Stimulated activated CD8-positive, alpha-beta memory T cell treated with anti-CD3 and anti-CD28 coated beads, Interleukin-12 subunit alpha, Interleukin-12 subunit beta, amount 100 ng/mL, for 1 hour (primary cell): Measurements from ENCODE around the gene IGFN1.

Experiments
- DNase-seq: peaks from one replicate; pipeline ENCODE4 v3.0.0-alpha.2; 2020; ENCODE audit warnings: low read depth

The IGFN1 gene

GRCh38 chr1:201185527-201186128 lies 5.0 kb upstream of the IGFN1 start:
- DNase-seq = no peak

- no peak for DNase-seq
These were observed 4.4 kb upstream of the IGFN1 start for GRCh38 chr1:201186192-201186591.

- no peak for DNase-seq
These were observed 1.5 kb upstream of the IGFN1 start for GRCh38 chr1:201189085-201189484.

- no peak for DNase-seq
These were observed 619 bp upstream of the IGFN1 start for GRCh38 chr1:201190005-201190404.

GRCh38 chr1:201191653-201192260 lies 1.1 kb downstream of the IGFN1 start:
- no peak for DNase-seq

GRCh38 chr1:201192261-201192788 lies 1.7 kb downstream of the IGFN1 start:
- DNase-seq = no peak

GRCh38 chr1:201194046-201194445 lies 3.4 kb downstream of the IGFN1 start:
- no peak for DNase-seq

- DNase-seq = no peak
These were observed 8.0 kb downstream of the IGFN1 start for GRCh38 chr1:201198598-201198997.

- DNase-seq = no peak
These were observed 14.4 kb downstream of the IGFN1 start for GRCh38 chr1:201205036-201205435.

GRCh38 chr1:201206176-201206575 lies 15.6 kb downstream of the IGFN1 start:
- DNase-seq = no peak

GRCh38 chr1:201207046-201207445 lies 16.4 kb downstream of the IGFN1 start:
- no peak for DNase-seq

- DNase-seq = no peak
These were observed 17.6 kb downstream of the IGFN1 start for GRCh38 chr1:201208236-201208635.

- DNase-seq = no peak
These were observed 21.4 kb downstream of the IGFN1 start for GRCh38 chr1:201212056-201212455.

GRCh38 chr1:201212461-201213055 lies 21.9 kb downstream of the IGFN1 start:
- DNase-seq = no peak

- DNase-seq = no peak
These were observed 22.6 kb downstream of the IGFN1 start for GRCh38 chr1:201213106-201213770.

GRCh38 chr1:201213926-201214325 lies 23.3 kb downstream of the IGFN1 start:
- no peak for DNase-seq

- no peak for DNase-seq
These were observed 23.8 kb downstream of the IGFN1 start for GRCh38 chr1:201214461-201214860.

- DNase-seq = no peak
These were observed 24.3 kb downstream of the IGFN1 start for GRCh38 chr1:201214886-201215285.

GRCh38 chr1:201215531-201216357 lies 25.1 kb downstream of the IGFN1 start:
- no peak for DNase-seq

- no peak for DNase-seq
These were observed 25.9 kb downstream of the IGFN1 start for GRCh38 chr1:201216395-201217085.

- no peak for DNase-seq
These were observed 26.5 kb downstream of the IGFN1 start for GRCh38 chr1:201217146-201217545.
